AG09319 (cell line): ENCODE data around the gene PDIA6.

Experiments
- DNase-seq: peaks from one replicate; pipeline ENCODE4 v3.0.0-alpha.2; 2010; ENCODE audit warnings: low read depth; ENCODE audit errors: extremely low read depth
- TF ChIP-seq, protein P1 (sequence below): IDR thresholded peaks from 2 replicates; pipeline ENCODE4 v1.5.1; 2011; ENCODE audit warnings: low read depth, mild to moderate bottlenecking, inconsistent platforms, low read length, moderate library complexity

PDIA6 gene

GRCh38 chr2:10812362-10813162, at the start of gene PDIA6:
PDIA6 (minus strand) TSS chr2:10812785; CDS start chr2:10812696, 89 bp downstream.
- DNase-seq, result peak; percentile 93
- TF ChIP-seq, protein P1, sequence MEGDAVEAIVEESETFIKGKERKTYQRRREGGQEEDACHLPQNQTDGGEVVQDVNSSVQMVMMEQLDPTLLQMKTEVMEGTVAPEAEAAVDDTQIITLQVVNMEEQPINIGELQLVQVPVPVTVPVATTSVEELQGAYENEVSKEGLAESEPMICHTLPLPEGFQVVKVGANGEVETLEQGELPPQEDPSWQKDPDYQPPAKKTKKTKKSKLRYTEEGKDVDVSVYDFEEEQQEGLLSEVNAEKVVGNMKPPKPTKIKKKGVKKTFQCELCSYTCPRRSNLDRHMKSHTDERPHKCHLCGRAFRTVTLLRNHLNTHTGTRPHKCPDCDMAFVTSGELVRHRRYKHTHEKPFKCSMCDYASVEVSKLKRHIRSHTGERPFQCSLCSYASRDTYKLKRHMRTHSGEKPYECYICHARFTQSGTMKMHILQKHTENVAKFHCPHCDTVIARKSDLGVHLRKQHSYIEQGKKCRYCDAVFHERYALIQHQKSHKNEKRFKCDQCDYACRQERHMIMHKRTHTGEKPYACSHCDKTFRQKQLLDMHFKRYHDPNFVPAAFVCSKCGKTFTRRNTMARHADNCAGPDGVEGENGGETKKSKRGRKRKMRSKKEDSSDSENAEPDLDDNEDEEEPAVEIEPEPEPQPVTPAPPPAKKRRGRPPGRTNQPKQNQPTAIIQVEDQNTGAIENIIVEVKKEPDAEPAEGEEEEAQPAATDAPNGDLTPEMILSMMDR, result no peak

DNA sequence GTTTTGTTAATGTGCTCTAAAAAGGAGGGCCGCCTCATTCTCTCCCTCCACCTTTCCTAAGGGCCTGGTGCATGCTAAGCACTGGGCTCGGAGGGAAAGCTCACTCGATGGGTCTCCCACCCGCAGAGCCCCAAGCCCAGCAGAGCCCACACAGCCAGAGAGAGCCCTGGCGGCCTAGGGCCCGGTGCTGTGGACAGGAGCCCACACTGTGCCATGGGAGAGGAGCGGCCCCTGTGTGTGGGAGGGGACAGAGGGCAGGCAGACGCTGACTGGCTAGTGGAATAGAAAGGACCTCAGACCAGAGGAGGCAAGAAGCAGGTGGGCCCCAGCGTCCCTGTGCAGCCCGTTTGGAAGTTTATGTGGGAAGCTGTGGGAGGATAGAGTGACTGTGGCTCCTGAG, 49.7 kb upstream of the PDIA6 start:
- TF ChIP-seq, protein P1, result no peak
- no peak for DNase-seq

DNA sequence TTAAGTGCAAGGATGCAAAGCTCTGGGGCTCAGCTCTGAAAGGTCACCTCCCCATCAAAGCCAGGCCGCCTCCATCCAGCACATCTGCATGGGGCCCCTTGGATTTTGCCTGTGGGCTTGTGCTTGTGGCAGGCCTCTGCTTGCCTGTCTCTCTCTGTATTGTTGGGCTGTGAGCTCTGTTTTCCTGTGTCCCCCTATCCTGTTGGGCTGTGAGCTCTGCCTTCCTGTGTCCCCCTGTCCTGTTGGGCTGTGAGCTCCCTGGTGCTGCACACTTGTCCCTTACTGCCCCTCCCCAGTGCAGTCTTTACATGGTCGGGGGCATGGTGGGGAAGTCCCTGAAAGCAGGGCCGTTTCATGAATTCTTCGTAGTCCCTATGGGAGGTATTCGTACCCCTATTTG, 49.2 kb upstream of the PDIA6 start:
- no peak for DNase-seq
- TF ChIP-seq, protein P1, result no peak

DNA sequence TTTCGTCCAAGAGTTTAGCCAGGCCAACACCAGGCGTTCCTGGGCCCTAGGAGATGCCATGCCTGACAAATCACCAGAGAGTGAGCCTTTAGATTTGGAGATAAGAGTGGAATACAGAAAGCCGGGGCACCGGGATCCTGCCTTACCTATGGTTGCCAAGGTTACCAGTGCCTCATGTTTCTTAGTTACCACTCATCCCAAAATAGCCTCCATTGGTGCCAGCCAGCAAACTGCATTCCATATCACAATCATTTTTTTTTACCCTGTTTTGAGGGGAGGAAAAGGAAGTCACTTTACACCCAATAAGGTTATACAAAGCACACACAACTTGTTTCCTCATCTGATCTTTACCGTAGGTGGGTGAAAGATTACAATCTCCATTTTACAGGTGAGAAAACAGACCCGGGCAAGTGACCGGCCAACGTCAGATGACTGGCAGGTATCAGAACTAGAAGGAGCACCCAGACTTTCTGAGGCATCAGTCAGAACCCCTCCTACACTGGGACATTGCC, 48.3 kb upstream of the PDIA6 start:
- TF ChIP-seq, protein P1, result no peak
- no peak for DNase-seq

DNA sequence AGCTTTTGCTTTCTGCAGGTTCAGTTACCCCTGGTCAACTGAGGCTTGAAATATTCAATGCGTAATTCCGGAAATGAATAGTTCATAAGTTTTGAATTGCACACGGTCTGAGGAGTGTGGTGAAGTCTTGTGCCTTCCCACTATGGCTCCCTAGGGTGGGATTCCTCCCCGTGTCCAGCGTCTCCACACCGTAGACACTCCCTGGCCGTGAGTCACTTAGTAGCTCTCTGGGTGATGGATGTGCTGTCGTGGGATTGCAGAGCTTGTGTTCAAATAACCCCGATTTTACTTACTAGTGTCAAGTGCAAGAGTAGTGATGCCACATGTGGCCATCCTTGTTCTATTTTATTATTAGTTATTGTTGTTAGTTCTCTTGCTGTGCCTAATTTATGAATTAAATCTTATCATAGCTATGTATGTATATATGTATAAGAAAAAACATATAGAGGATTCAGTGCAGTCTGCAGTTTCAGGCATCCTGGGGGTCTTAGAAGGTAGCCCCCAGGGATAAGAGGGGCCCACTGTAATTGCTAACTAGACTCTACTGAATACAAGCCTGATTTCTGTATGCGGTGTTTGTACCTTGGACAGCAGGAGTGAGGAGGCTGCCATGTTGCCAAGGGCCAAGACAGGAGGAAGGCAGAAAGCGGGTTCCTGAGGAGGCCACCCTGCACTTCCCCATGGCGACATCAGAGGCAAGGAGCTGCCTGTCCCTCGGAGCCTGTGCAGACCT, 47.7 kb upstream of the PDIA6 start:
- no peak for DNase-seq
- TF ChIP-seq, protein P1, result no peak

DNA sequence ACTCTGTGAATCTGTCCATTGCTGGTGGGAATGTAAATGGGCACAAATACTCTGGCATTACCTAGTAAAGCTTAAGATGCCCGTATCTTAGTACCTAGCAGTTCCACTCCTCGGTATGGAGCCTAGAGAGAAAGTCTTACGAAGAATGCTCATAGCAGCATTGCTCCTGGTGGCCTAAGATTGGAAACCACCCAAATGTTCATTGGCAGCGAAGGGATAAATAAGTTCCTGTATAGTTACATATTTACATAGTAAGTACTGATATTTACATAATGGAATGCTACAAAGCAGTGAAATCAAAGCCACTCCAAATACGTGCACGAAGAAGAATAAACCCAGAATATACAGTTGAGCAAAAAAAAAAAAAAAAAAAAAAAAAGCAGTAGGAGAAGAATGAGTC, 46.7 kb upstream of the PDIA6 start:
- no peak for DNase-seq
- TF ChIP-seq, protein P1, result no peak

DNA sequence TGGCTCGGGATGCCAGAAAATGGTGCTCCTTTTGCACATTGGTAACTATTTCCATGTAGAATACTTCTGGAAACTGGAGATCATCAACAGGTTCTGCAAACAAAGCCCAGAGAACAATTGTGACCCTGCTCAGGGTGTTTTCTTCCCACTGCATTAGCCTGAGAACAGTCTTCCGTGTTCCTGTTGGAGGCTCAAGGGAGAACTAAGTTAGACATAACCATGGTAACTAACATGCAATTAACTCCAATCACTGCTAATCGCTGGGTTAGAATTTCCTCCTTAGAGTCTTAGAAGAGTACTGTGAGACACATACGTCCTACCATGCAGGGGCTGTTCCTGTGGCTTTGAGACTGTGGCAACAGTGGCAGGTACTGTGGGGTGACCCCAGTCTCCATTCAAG, 36.0 kb upstream of the PDIA6 start:
- no peak for DNase-seq
- TF ChIP-seq, protein P1, result no peak
